ENCODE measurements around the gene MCCC2. TPM values are rescaled to one million over a fixed set of nuclear protein-coding genes. Genes with fewer than 3 reads are reported as not detected.
A peak's percentile ranks its signal among the peaks of the same experiment; 100 is the strongest.
"Not testable (repeated sequence)": the region's sequence is repeated elsewhere in the genome, so short reads cannot be mapped to it uniquely, and the experiment has no call there.

The MCCC2 gene
- total RNA-seq, 1 experiment from 2014 or later = 61.5 TPM

DNA sequence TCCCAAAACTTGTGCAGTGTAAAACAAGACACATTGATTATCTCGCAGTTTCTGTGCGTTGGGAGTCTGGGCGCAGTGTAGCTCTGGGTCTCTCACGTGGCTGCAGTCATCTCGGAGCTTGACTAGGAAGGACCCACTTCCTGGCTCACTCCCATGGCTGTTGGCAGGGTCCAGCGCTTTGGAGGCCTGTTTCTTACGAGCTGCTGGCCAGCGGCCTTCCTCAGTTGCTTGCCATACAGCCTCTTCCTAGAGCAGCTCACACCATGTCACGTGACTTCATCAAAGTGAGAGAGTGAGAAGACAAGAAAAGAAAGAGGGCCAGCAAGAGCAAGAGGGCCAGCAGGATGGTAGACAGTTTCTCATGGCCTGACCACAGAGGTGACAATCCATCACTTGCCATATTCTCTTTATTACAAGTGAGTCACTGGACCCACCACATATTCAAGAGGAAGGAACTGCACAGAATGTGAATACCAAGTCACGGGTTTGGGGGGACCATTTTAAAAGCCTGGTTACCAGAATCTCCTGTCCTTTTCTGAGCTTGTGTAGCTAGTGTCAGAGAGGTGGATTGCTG lies 36.2 kb downstream of the MCCC2 start:
- Histone ChIP-seq H3K9me3 (replicated peaks) (peaks cover 7% of the 10 kb centered on the region; the same call in 1 of the 2 replicates), H3K4me1 (no peaks in the 10 kb centered on the region), H3K4me3 (no peak overlapping the region), H3K27me3 (no peaks in the 10 kb centered on the region), H3K36me3 (peaks cover 29% of the 10 kb centered on the region), H3K27ac (no peak overlapping the region)
- DNase-seq = no peak

DNA sequence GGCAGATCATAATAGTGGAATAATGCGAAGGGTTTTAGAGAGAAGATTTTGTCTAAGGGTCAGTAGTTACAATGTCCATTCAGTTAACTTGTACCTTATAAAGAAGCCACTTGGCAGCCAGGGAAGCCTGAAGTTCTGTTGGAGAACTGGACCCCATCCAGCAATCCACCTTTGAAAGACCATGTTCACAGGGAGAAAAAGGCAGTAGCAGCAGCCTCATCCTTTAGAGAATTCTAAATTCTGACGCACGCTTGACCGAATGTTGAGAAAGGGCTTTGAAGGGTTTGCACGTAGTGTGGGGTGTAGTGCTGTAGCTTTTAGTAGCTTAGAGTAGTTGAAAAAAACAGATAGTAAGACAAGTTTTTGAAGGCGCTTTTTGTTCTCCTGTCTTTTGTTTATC lies 42.8 kb downstream of the MCCC2 start:
- DNase-seq = no peak
- H3K4me1 ChIP-seq = no peaks in the 10 kb centered on the region
- peaks cover 7% of the 10 kb centered on the region; the same call in 1 of the 2 replicates for H3K9me3 ChIP-seq (replicated peaks)
- no peak overlapping the region for H3K27ac ChIP-seq
- H3K4me3 ChIP-seq = no peak overlapping the region
- peaks cover 19% of the 10 kb centered on the region for H3K36me3 ChIP-seq
- H3K27me3 ChIP-seq = no peaks in the 10 kb centered on the region

- H3K36me3 ChIP-seq = peaks cover 27% of the 10 kb centered on the region
- H3K4me1 ChIP-seq = no peaks in the 10 kb centered on the region
- no peaks in the 10 kb centered on the region for H3K27me3 ChIP-seq
- H3K9me3 ChIP-seq (replicated peaks) = peaks cover 7% of the 10 kb centered on the region; the same call in 1 of the 2 replicates
- H3K27ac ChIP-seq = no peak overlapping the region
- no peak overlapping the region for H3K4me3 ChIP-seq
- DNase-seq = no peak
Observed at GRCh38 chr5:71631070-71631469, 43.9 kb downstream of the MCCC2 start.

DNA sequence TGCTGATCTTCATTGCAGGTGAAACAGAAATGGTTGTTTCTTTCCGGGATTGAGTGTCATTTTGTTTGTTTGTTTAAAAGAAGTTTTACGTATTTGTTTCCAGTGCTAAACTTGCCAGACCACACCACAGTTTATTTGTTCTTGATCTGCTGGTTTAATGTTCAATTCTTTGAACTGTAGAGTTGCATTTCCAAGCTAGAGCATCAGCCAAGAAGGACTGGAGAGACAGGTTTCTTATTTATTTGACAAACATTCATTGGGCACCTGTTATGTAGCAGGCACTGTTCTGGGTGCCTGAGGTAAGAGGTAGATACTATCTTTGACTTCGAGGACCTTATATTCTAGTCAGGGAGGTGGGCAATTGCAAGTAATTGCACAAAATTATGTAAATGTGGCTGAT lies 45.0 kb downstream of the MCCC2 start:
- peaks cover 3% of the 10 kb centered on the region; the same call in 1 of the 2 replicates for H3K9me3 ChIP-seq (replicated peaks)
- H3K4me1 ChIP-seq = no peaks in the 10 kb centered on the region
- no peak overlapping the region for H3K4me3 ChIP-seq
- DNase-seq = no peak
- H3K36me3 ChIP-seq = peaks cover 28% of the 10 kb centered on the region
- H3K27ac ChIP-seq = no peak overlapping the region
- no peaks in the 10 kb centered on the region for H3K27me3 ChIP-seq

GRCh38 chr5:71633255-71634155 lies 46.4 kb downstream of the MCCC2 start:
- Histone ChIP-seq H3K4me1 (no peaks in the 10 kb centered on the region), H3K27me3 (no peaks in the 10 kb centered on the region), H3K36me3 (peaks cover 35% of the 10 kb centered on the region), H3K27ac (no peak overlapping the region), H3K9me3 (replicated peaks) (no peaks in the 10 kb centered on the region), H3K4me3 (no peak overlapping the region)
- DNase-seq = no peak

GRCh38 chr5:71637133-71637532 lies 50.0 kb downstream of the MCCC2 start:
- H3K36me3 ChIP-seq = peaks cover 52% of the 10 kb centered on the region
- no peaks in the 10 kb centered on the region for H3K4me1 ChIP-seq
- H3K27me3 ChIP-seq = no peaks in the 10 kb centered on the region
- H3K4me3 ChIP-seq = no peak overlapping the region
- no peak overlapping the region for H3K27ac ChIP-seq
- DNase-seq = no peak
- H3K9me3 ChIP-seq (replicated peaks) = no peaks in the 10 kb centered on the region

DNA sequence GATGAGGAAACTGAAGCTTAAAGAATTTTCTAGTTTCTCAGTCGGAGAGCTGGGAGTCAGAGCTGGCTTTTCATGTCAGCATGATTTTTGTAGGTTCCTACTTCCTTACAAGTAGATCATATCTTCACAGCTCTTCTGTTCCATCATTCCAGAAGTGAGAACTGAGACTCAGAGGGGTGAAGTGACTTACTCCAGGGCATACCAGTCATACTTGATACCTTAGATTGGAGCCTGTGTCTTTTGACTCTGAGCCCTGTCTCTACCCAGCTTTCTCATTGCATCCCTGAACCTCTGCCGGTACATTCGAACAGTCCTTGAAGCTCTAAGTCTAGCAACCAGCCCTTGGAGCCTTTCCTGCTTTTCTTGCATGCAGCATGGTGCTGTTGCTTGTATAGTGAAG lies 53.3 kb downstream of the MCCC2 start:
- no peaks in the 10 kb centered on the region for H3K27me3 ChIP-seq

GRCh38 chr5:71645030-71645429 lies 57.9 kb downstream of the MCCC2 start:
- DNase-seq = no peak
- Histone ChIP-seq H3K4me3 (no peak overlapping the region), H3K4me1 (no peaks in the 10 kb centered on the region), H3K27me3 (no peaks in the 10 kb centered on the region), H3K27ac (no peak overlapping the region), H3K9me3 (replicated peaks) (no peaks in the 10 kb centered on the region), H3K36me3 (peaks cover 25% of the 10 kb centered on the region)

More for the DNA sequence above, 53.3 kb downstream of the MCCC2 start:
- Histone ChIP-seq H3K9me3 (replicated peaks) (no peaks in the 10 kb centered on the region), H3K4me1 (no peaks in the 10 kb centered on the region), H3K4me3 (no peak overlapping the region), H3K36me3 (peaks cover 49% of the 10 kb centered on the region), H3K27ac (no peak overlapping the region)
- no peak for DNase-seq

DNA sequence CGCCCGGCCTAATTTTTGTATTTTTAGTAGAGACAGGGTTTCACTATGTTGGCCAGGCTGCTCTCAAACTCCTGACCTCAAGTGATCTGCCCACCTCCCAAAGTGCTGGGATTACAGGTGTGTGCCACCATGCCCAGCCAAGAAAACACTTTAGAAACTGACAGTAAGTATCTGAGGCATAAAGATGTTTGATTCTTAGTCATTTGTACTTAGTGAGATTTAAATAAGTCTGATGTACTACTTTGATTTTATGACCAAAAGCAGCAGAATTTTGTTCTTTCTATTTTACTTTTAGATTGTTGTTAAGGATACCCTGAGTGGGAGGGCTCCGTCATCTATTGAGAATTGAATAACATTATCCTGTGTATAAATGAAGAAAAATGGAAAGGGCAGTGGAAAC lies 63.8 kb downstream of the MCCC2 start:
- not testable (repeated sequence) for H3K9me3 ChIP-seq (replicated peaks); DNase-seq; H3K4me3 ChIP-seq; H3K4me1 ChIP-seq; H3K27ac ChIP-seq; H3K27me3 ChIP-seq
- peaks cover 44% of the 10 kb centered on the region for H3K36me3 ChIP-seq

GRCh38 chr5:71651579-71651978 lies 64.4 kb downstream of the MCCC2 start:
- Histone ChIP-seq H3K36me3 (peaks cover 42% of the 10 kb centered on the region), H3K9me3 (replicated peaks) (no peaks in the 10 kb centered on the region), H3K4me3 (no peak overlapping the region), H3K27ac (no peak overlapping the region), H3K4me1 (no peaks in the 10 kb centered on the region), H3K27me3 (no peaks in the 10 kb centered on the region)
- no peak for DNase-seq

DNA sequence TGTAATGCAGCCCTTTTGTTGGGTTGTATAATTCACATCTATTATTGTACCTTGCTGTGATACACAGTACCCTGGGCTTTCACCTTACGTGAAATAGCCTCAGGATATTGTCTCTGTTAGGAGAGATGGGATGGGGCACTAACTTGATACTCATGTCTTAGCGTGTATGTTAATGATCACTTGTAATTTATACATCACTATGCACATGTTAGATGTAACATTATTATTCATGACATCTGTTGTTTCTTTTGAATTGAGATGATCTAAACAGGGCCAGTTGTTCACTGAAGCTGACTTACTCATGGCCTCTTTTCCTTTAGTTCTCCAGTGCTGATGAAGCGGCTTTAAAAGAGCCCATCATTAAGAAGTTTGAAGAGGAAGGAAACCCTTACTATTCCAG lies 65.2 kb downstream of the MCCC2 start:
- DNase-seq = no peak
- Histone ChIP-seq H3K36me3 (peaks cover 44% of the 10 kb centered on the region), H3K9me3 (replicated peaks) (no peaks in the 10 kb centered on the region), H3K4me1 (no peaks in the 10 kb centered on the region), H3K27me3 (no peaks in the 10 kb centered on the region), H3K27ac (no peak overlapping the region), H3K4me3 (no peak overlapping the region)

- Histone ChIP-seq H3K4me3 (no peak overlapping the region), H3K27me3 (no peaks in the 10 kb centered on the region), H3K27ac (no peak overlapping the region), H3K36me3 (peaks cover 48% of the 10 kb centered on the region), H3K9me3 (replicated peaks) (no peaks in the 10 kb centered on the region), H3K4me1 (no peaks in the 10 kb centered on the region)
- DNase-seq = no peak
Observed at GRCh38 chr5:71652803-71653543, 65.8 kb downstream of the MCCC2 start.

DNA sequence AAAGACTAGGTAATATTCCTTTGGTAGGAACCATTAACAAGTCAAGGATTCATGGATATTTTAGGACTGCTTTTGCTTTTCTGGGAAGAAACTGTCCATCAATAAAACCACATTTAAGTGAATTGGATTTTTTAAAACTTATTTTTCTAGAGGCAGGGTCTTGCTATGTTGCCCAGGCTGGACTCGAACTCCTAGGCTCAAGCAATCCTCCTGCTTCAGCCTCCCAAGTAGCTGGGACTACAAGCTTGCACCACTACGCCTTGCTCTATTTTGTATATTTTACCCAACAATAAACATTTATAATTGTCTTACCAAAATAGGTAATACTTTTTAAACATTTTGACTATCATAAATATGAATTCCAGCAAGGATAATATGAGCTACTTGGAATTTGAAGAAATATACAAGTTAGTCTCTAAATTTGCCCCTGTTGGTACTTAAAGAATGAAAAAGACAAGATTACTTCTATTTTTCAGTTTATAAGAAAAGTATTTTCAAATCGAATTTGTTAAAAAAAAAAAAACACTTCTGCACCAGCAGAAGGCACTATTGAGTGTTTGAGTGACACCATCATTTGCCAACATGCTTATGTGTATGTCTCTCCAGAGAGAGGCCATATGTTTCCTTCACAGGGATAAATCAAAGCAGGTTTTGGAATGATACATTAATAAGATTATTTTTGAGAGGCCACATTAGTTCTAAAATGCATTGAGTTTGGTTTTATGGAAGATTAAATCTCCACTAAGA lies 71.9 kb downstream of the MCCC2 start:
- H3K36me3 ChIP-seq = peaks cover 23% of the 10 kb centered on the region
- H3K4me1 ChIP-seq = no peaks in the 10 kb centered on the region
- no peaks in the 10 kb centered on the region for H3K27me3 ChIP-seq
- H3K27ac ChIP-seq = no peak overlapping the region
- no peaks in the 10 kb centered on the region for H3K9me3 ChIP-seq (replicated peaks)
- peak in 1 of 2 experiments; percentile 22 for DNase-seq
- no peak overlapping the region for H3K4me3 ChIP-seq

DNA sequence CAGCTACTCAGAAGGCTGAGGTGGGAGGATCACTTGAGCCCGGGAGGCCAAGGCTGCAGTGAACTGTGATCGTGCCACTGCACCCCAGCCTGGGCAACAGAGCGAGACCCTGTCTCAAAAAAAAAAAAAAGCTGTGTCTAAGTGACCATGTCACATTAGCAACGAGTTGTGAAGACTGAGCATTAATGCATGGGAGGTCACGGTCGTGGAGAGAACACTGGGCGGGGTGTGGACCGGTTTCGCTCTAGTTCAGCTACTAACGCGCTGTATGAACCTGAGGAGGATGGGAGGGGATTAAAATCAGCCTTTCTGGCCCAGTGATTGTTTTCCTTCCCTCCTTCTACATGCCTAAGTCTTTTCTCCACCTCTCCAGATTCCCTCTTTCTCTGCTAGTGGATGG lies 75.2 kb downstream of the MCCC2 start:
- H3K4me1 ChIP-seq = no peaks in the 10 kb centered on the region
- no peak overlapping the region for H3K27ac ChIP-seq
- no peak for DNase-seq
- no peaks in the 10 kb centered on the region for H3K27me3 ChIP-seq
- peaks cover 7% of the 10 kb centered on the region; the same call in 1 of the 2 replicates for H3K36me3 ChIP-seq
- H3K9me3 ChIP-seq (replicated peaks) = no peaks in the 10 kb centered on the region
- H3K4me3 ChIP-seq = no peak overlapping the region
